Lower leg skin (tissue), 4 donors: ENCODE measurements around the gene ANK2. TPM values are rescaled to one million over a fixed set of nuclear protein-coding genes. Genes with fewer than 3 reads are reported as not detected.
"Not testable (repeated sequence)": the region's sequence is repeated elsewhere in the genome, so short reads cannot be mapped to it uniquely, and the experiment has no call there.

ENCODE experiments used
- DNase-seq, 2 donors: peaks; one replicate each; pipeline ENCODE4 v3.0.0-alpha.2; 2019; ENCODE audit warnings: low spot score in 2 of 2
- H3K4me3 ChIP-seq: fragments of 200-600 bp; sonication (generic); 2 replicates; pipeline ENCODE4 v1.5.1; 2017; ENCODE audit warnings: mild to moderate bottlenecking, low read depth; ENCODE audit not compliant: poor library complexity, severe bottlenecking
- POLR2A ChIP-seq, 2 donors: fragments of 450-650 bp; IDR thresholded peaks; one replicate each; pipeline ENCODE4 v1.6.1; 2016 to 2017; ENCODE audit warnings: antibody characterized with exemption in 2 of 2, mild to moderate bottlenecking in 1 of 2, moderate library complexity in 1 of 2
- WGBS, 2 donors: methylation state at CpG; one replicate each; pipeline ENCODE4 v1.1.5; 2018; 5-methylcytosine and 5-hydroxymethylcytosine counted together
- intact Hi-C: fragments of 100-400 bp; cut with DNase I; formaldehyde crosslinking; loops from one replicate; pipeline ENCODE4 v1.15.0; 2023; ENCODE audit warnings: low total_unique reads
- total RNA-seq, 4 donors: library from RNA; depleted of rRNA; stranded (reverse); fragments of >200 nt; gene quantifications; one replicate each; pipeline ENCODE4 v1.1.0, GENCODE V29; 2016
- TF ChIP-seq, protein P1 (sequence below), 3 donors: fragments of 450-650 bp; IDR thresholded peaks; one replicate each; pipeline ENCODE4 v1.5.1; 2016; ENCODE audit warnings: antibody characterized with exemption in 3 of 3, mild to moderate bottlenecking in 3 of 3, moderate library complexity in 2 of 3

Gene ANK2
- total RNA-seq, 4 donors from 2014 or later: 7.1 to 28.8 (median 18.3) TPM

- 52 to 69% methylated on average over 3 of the region's 3 CpGs for WGBS, 2 donors
- DNase-seq: no peak
- TF ChIP-seq, protein P1, sequence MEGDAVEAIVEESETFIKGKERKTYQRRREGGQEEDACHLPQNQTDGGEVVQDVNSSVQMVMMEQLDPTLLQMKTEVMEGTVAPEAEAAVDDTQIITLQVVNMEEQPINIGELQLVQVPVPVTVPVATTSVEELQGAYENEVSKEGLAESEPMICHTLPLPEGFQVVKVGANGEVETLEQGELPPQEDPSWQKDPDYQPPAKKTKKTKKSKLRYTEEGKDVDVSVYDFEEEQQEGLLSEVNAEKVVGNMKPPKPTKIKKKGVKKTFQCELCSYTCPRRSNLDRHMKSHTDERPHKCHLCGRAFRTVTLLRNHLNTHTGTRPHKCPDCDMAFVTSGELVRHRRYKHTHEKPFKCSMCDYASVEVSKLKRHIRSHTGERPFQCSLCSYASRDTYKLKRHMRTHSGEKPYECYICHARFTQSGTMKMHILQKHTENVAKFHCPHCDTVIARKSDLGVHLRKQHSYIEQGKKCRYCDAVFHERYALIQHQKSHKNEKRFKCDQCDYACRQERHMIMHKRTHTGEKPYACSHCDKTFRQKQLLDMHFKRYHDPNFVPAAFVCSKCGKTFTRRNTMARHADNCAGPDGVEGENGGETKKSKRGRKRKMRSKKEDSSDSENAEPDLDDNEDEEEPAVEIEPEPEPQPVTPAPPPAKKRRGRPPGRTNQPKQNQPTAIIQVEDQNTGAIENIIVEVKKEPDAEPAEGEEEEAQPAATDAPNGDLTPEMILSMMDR (IDR thresholded peaks at IDR 0.05): no peak
- no peak for TF ChIP-seq POLR2A (IDR thresholded peaks at IDR 0.05)
- intact Hi-C loops: no loop called here
- H3K4me3 ChIP-seq: no peak overlapping the region
Observed at GRCh38 chr4:113173793-113174264, 124.4 kb downstream of the ANK2 start.

DNA sequence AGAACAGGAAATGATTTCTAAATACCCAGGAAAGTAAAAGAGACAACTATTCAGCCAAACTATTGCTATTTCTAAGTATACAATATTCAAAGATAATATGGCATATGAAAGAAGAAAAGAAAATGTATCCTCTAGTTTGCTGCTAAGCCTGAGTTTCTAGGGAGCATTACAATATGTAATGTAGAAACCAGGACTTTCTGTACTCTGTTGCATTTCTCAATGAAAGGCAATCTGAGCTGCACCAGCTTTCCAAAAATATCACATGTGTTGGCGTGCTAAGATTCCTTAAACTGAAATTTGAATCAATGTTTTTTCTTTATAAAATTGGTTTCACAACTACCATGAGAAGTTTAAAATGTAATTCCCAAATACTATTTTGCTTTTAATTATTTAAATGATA lies 129.6 kb downstream of the ANK2 start:
- no peak overlapping the region for H3K4me3 ChIP-seq
- TF ChIP-seq, protein P1 (IDR thresholded peaks at IDR 0.05): no peak
- no peak for DNase-seq
- 54 to 56% methylated on average over 1 of the region's 1 CpG for WGBS, 2 donors
- intact Hi-C loops: no loop called here

DNA sequence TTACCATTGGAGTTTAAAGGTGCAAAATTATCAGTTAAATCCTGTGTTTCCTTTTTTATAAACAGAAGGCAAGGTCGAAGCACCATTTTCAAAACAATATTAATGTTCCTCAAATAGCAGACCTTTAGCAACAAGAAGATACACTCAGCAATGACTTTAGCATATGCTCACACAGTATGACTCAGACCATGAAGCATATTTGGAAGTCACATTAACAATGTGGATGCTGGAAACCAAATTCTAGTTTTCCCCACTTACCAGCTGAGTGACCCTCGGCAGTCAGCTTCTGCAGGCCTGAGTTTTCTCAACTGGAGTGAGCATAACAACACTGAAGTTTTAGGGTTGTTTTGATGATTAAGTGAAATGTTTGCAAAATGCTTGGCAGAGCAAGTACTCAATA lies 130.5 kb downstream of the ANK2 start:
- intact Hi-C loops: no loop called here

DNA sequence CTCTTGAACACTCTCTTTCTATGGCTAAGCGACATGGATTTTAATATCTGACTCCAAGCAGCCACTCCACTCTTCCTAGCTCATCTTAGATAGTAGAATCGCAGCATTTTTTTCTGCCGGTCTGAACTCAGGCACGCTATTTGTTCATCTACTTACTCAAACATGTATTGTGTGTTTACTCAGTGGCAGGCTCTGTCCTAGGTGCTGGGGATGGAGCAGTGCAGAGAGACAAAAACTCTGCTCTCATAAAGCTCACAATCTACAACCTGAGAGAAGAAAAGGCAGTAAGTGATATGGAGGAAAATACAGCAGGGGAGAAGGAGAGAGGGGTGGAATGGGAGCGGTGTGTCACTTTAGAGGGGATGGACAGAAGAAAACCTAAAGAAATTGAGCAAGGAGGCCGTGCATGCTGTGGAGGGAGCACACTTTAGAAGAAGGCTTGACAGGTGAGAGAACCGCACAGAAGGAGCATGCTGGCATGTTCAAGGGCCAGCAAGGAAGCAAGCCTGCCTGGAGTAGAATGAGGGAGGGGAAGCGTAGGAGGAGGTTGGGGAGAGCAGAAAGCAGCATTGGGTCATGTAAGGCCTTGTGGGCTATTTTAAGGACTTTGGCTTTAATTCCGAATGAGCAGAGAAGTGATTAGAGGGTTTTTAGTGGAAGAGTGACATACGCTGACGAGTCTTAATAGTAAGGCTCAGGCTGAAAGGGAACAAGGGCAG lies 132.0 kb downstream of the ANK2 start:
- H3K4me3 ChIP-seq: no peak overlapping the region
- no peak for DNase-seq
- 64 to 75% methylated on average over 11 of the region's 11 CpGs for WGBS, 2 donors
- TF ChIP-seq POLR2A (IDR thresholded peaks at IDR 0.05): no peak
- TF ChIP-seq, protein P1 (IDR thresholded peaks at IDR 0.05): no peak
- intact Hi-C loops: no loop called here

More for the DNA sequence above, 130.5 kb downstream of the ANK2 start:
- 52 to 58% methylated on average over 2 of the region's 2 CpGs for WGBS, 2 donors
- H3K4me3 ChIP-seq: no peak overlapping the region
- no peak for DNase-seq
- TF ChIP-seq POLR2A (IDR thresholded peaks at IDR 0.05): no peak
- TF ChIP-seq, protein P1 (IDR thresholded peaks at IDR 0.05): no peak

DNA sequence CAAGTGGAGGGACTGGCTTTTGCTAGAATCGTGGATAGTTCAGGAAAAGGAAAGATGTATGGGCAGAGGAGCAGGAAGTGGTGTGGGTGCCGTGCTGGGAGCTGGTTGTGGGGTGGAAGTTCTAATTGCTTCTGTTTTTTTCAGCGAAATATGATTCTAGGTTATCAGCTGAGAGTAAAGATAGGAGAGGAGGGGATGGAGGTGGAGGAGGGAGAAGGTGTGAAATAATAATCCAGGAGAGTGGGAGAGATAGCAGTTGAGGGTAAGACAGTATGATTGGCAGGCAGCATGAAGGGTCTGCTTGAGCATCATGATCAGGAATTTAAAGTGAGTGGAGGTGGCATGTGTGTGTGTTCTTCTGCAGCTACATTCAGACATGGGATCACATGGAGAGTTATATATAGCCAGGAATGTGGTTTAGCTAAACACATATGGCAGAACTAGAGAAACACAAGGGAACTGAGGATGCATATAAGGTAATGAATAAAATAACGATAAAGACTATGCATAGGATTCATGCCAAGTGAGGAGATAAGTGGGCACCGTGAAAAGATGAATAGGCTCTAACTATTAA lies 133.7 kb downstream of the ANK2 start:
- intact Hi-C loops: no loop called here
- no peak overlapping the region for H3K4me3 ChIP-seq
- DNase-seq: no peak
- TF ChIP-seq, protein P1 (IDR thresholded peaks at IDR 0.05): no peak
- WGBS, 2 donors: 66 to 70% methylated on average over 5 of the region's 5 CpGs

- DNase-seq, intact Hi-C loops, H3K4me3 ChIP-seq: not testable (repeated sequence)
- 48 to 53% methylated on average over 4 of the region's 4 CpGs for WGBS, 2 donors
Observed at GRCh38 chr4:113186220-113186619, 136.8 kb downstream of the ANK2 start.
